CD4-positive, alpha-beta T cell (primary cell): ENCODE measurements around the gene PHACTR3. TPM values are rescaled to one million over a fixed set of nuclear protein-coding genes. Genes with fewer than 3 reads are reported as not detected.

Experiments used
- ATAC-seq: fragments of 200-7000 bp; cut with Tn5 transposase; one replicate; pipeline ENCODE4 v1.10.0; 2022; ENCODE audit warnings: mild to moderate bottlenecking; ENCODE audit not compliant: poor library complexity
- CTCF ChIA-PET: fragments of 350-600 bp; sonication (Branson Sonifier 250); formaldehyde crosslinking; loops from one replicate; lab custom pipeline; 2021; ENCODE audit warnings: antibody characterized with exemption, inconsistent platforms; lab: Charles Lee
- POLR2A ChIA-PET: fragments of 350-600 bp; sonication (Branson Sonifier 250); formaldehyde crosslinking; loops from one replicate; lab custom pipeline; 2021; ENCODE audit warnings: antibody characterized with exemption, inconsistent platforms; lab: Charles Lee
- DNase-seq, 14 experiments: peaks; one replicate each; pipeline ENCODE4 v3.0.0-alpha.2; 2013 to 2020; ENCODE audit warnings: mixed read lengths in 2 of 14
- H3K27ac ChIP-seq, 2 donors: one replicate each; pipeline versions ENCODE4 v1.5.1 to v1.7.0; 2013; ENCODE audit warnings: low read length in 2 of 2, low read depth in 1 of 2, mild to moderate bottlenecking in 1 of 2
- H3K27me3 ChIP-seq, 2 experiments: 1 replicate in 1 of 2; 2 replicates in 1 of 2; pipeline versions ENCODE4 v1.6.1 to v1.7.0; 2013; ENCODE audit warnings: low read length in 2 of 2, control low read depth in 1 of 2, mild to moderate bottlenecking in 1 of 2, moderate library complexity in 1 of 2; ENCODE audit not compliant: insufficient read depth in 2 of 2, control insufficient read depth in 1 of 2
- H3K36me3 ChIP-seq: one replicate; pipeline ENCODE4 v1.6.1; 2013; ENCODE audit warnings: low read length, control low read depth; ENCODE audit not compliant: insufficient read depth
- H3K4me1 ChIP-seq: one replicate; pipeline ENCODE4 v1.6.1; 2013; ENCODE audit warnings: low read length, control low read depth; ENCODE audit not compliant: insufficient read depth
- H3K4me3 ChIP-seq: one replicate; pipeline ENCODE4 v1.5.1; 2013; ENCODE audit warnings: mild to moderate bottlenecking, low read length, moderate library complexity
- H3K9me3 ChIP-seq, 2 experiments: 1 replicate in 1 of 2; 2 replicates in 1 of 2; pipeline versions ENCODE4 v1.6.1 to v1.7.0; 2013; ENCODE audit warnings: low read length in 2 of 2, mild to moderate bottlenecking in 2 of 2, control low read depth in 1 of 2, moderate library complexity in 1 of 2; ENCODE audit not compliant: control insufficient read depth in 1 of 2, insufficient read depth in 1 of 2
- H3K27ac Mint-ChIP-seq: one replicate; pipeline ENCODE4 v1.8.0; 2020; ENCODE audit warnings: mixed read lengths
- H3K27me3 Mint-ChIP-seq: one replicate; pipeline ENCODE4 v1.8.0; 2021; ENCODE audit warnings: mixed read lengths
- H3K36me3 Mint-ChIP-seq: one replicate; pipeline ENCODE4 v1.8.0; 2021; ENCODE audit warnings: low read depth, mixed read lengths
- H3K4me1 Mint-ChIP-seq: one replicate; pipeline ENCODE4 v1.8.0; 2021; ENCODE audit warnings: low read depth, mixed read lengths
- H3K4me3 Mint-ChIP-seq: one replicate; pipeline ENCODE4 v1.8.0; 2020; ENCODE audit warnings: mild to moderate bottlenecking, mixed read lengths
- H3K9me3 Mint-ChIP-seq: one replicate; pipeline ENCODE4 v1.8.0; 2020; ENCODE audit warnings: mixed read lengths
- CTCF ChIP-seq: fragments of 200-600 bp; IDR thresholded peaks from one replicate; pipeline ENCODE4 v1.8.0; 2022; ENCODE audit warnings: antibody characterized with exemption, mild to moderate bottlenecking
- intact Hi-C, 2 experiments: fragments of 100-400 bp; cut with DNase I in 1 of 2; cut with micrococcal nuclease in 1 of 2; formaldehyde crosslinking; loops; one replicate each; pipeline versions ENCODE4 v1.15.1 to v1.9.0; 2023 to 2025; cut with DNase I, micrococcal nuclease
- total RNA-seq, 174 experiments: library from RNA in 2 of 174; stranded (reverse) in 2 of 174; gene quantifications; one replicate each; pipeline ENCODE4 v1.2.3 and lab custom pipeline; 2021 to 2026

The PHACTR3 gene
- total RNA-seq, 2 experiments from 2014 or later, result not detected

GRCh38 chr20:59745716-59746115 is 141.4 kb downstream of the PHACTR3 start:
- intact Hi-C loops, result no loop called here
- ChIA-PET CTCF (no interaction called here), POLR2A (no interaction called here)
- ATAC-seq (no peak), DNase-seq (no peak)
- Mint-ChIP-seq H3K36me3 (no peaks in the 10 kb centered on the region), H3K27ac (no peak overlapping the region), H3K4me3 (no peak overlapping the region), H3K27me3 (peaks cover 12% of the 10 kb centered on the region), H3K4me1 (no peaks in the 10 kb centered on the region), H3K9me3 (no peaks in the 10 kb centered on the region)
- Histone ChIP-seq H3K4me1 (no peaks in the 10 kb centered on the region), H3K36me3 (no peaks in the 10 kb centered on the region), H3K27me3 (no peaks in the 10 kb centered on the region), H3K4me3 (no peak overlapping the region), H3K9me3 (peaks cover 0 to 44% of the 10 kb centered on the region in 2 experiments), H3K27ac (no peak overlapping the region)
- TF ChIP-seq CTCF, result no peak

- no peak overlapping the region for H3K27ac ChIP-seq
- POLR2A ChIA-PET, result no interaction called here
- peaks cover 12% of the 10 kb centered on the region for H3K27me3 Mint-ChIP-seq
- H3K4me3 Mint-ChIP-seq, result no peak overlapping the region
- no peaks in the 10 kb centered on the region for H3K9me3 Mint-ChIP-seq
- intact Hi-C loops, result no loop called here
- no peaks in the 10 kb centered on the region for H3K36me3 Mint-ChIP-seq
- DNase-seq (no peak), ATAC-seq (no peak)
- no peaks in the 10 kb centered on the region for H3K4me1 ChIP-seq
- CTCF ChIA-PET, result no interaction called here
- H3K9me3 ChIP-seq, result peaks cover 0 to 46% of the 10 kb centered on the region in 2 experiments
- H3K4me3 ChIP-seq, result no peak overlapping the region
- H3K27me3 ChIP-seq, result no peaks in the 10 kb centered on the region
- H3K36me3 ChIP-seq, result no peaks in the 10 kb centered on the region
- H3K27ac Mint-ChIP-seq, result no peak overlapping the region
- H3K4me1 Mint-ChIP-seq, result no peaks in the 10 kb centered on the region
- TF ChIP-seq CTCF, result no peak
Measured at GRCh38 chr20:59746155-59746554, 141.8 kb downstream of the PHACTR3 start.

GRCh38 chr20:59747671-59748515 is 143.6 kb downstream of the PHACTR3 start:
- CTCF ChIA-PET, result no interaction called here
- Mint-ChIP-seq H3K27ac (no peak overlapping the region), H3K9me3 (no peaks in the 10 kb centered on the region), H3K27me3 (peaks cover 18% of the 10 kb centered on the region), H3K4me1 (no peaks in the 10 kb centered on the region), H3K36me3 (no peaks in the 10 kb centered on the region), H3K4me3 (no peak overlapping the region)
- POLR2A ChIA-PET, result no interaction called here
- TF ChIP-seq CTCF, result no peak
- H3K36me3 ChIP-seq, result no peaks in the 10 kb centered on the region
- intact Hi-C loops, result no loop called here
- H3K4me1 ChIP-seq, result no peaks in the 10 kb centered on the region
- no peaks in the 10 kb centered on the region for H3K27me3 ChIP-seq
- no peak for ATAC-seq
- H3K9me3 ChIP-seq, result peaks cover 0 to 40% of the 10 kb centered on the region in 2 experiments
- no peak for DNase-seq
- H3K27ac ChIP-seq, result no peak overlapping the region
- no peak overlapping the region for H3K4me3 ChIP-seq
